Measurements from ENCODE around the gene C17orf107.
"Not testable (repeated sequence)": the region's sequence is repeated elsewhere in the genome, so short reads cannot be mapped to it uniquely, and the experiment has no call there.

Gene C17orf107

DNA sequence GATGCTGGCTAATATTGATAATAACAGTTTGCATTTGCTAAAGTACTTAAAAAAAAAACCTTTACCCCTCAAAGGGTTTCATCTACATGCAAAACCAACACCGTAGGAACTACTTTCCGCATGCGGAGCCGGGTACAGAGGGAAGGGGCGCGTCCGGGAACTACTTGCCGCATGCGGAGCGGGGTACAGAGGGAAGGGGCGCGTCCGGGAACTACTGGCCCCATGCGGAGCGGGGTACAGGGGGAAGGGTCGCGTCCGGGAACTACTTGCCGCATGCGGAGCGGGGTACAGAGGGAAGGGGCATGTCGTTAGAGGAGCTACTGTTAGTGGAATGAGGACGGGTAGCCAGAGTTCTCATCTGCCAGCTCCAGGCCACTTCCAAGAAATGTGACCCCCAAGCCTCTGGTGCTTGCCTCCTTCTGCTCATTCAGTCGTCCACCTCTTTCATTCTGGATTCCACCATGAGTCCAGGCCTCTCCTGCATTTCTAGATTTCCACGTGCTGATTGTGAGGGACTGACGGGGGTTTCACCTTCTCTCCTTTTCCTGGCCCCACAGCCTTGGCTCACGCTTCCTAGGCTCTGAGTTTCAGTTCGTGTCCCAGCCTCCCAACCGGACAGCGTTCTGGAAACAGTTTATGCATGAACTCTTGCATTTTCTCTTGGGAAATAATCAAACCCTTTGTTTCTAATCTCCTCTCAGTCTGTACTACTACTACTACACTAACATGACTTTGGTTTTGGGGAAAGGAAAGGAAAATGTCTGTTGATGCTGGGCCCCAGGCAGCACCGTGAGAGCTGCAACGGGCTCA is 39.3 kb upstream of the C17orf107 start:
- Mint-ChIP-seq H3K36me3 (ENCODE audit: low read depth) (peaks cover 15% of the 10 kb centered on the region), H3K4me3 (peak overlapping the region in 2 of 3 experiments; percentile 13 to 17), H3K27me3 (ENCODE audit: low read depth) (no peaks in the 10 kb centered on the region), H3K4me1 (peaks cover 34% of the 10 kb centered on the region), H3K9me3 (no peaks in the 10 kb centered on the region), H3K27ac (peak overlapping the region; percentile 40 to 92 (median 88))
- TF ChIP-seq, protein P1, sequence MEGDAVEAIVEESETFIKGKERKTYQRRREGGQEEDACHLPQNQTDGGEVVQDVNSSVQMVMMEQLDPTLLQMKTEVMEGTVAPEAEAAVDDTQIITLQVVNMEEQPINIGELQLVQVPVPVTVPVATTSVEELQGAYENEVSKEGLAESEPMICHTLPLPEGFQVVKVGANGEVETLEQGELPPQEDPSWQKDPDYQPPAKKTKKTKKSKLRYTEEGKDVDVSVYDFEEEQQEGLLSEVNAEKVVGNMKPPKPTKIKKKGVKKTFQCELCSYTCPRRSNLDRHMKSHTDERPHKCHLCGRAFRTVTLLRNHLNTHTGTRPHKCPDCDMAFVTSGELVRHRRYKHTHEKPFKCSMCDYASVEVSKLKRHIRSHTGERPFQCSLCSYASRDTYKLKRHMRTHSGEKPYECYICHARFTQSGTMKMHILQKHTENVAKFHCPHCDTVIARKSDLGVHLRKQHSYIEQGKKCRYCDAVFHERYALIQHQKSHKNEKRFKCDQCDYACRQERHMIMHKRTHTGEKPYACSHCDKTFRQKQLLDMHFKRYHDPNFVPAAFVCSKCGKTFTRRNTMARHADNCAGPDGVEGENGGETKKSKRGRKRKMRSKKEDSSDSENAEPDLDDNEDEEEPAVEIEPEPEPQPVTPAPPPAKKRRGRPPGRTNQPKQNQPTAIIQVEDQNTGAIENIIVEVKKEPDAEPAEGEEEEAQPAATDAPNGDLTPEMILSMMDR (IDR thresholded peaks at IDR 0.05; ENCODE audit: unreplicated experiment in 3 of 3), result no peak

GRCh38 chr17:4860651-4861050 is 38.7 kb upstream of the C17orf107 start:
- Mint-ChIP-seq H3K9me3 (no peaks in the 10 kb centered on the region), H3K27me3 (ENCODE audit: low read depth) (no peaks in the 10 kb centered on the region), H3K4me3 (no peak overlapping the region), H3K27ac (peak overlapping the region; percentile 40 to 92 (median 88)), H3K36me3 (ENCODE audit: low read depth) (peaks cover 15% of the 10 kb centered on the region), H3K4me1 (peaks cover 34% of the 10 kb centered on the region)
- TF ChIP-seq, protein P1 (IDR thresholded peaks at IDR 0.05; ENCODE audit: unreplicated experiment in 3 of 3), result no peak

GRCh38 chr17:4861052-4861451 is 38.3 kb upstream of the C17orf107 start:
- Mint-ChIP-seq H3K4me1 (peaks cover 32% of the 10 kb centered on the region), H3K9me3 (no peaks in the 10 kb centered on the region), H3K36me3 (ENCODE audit: low read depth) (peaks cover 15% of the 10 kb centered on the region), H3K4me3 (no peak overlapping the region), H3K27ac (no peak overlapping the region), H3K27me3 (ENCODE audit: low read depth) (no peaks in the 10 kb centered on the region)
- TF ChIP-seq, protein P1 (IDR thresholded peaks at IDR 0.05; ENCODE audit: unreplicated experiment in 3 of 3), result no peak

- H3K4me1 Mint-ChIP-seq, result peaks cover 22% of the 10 kb centered on the region
- no peaks in the 10 kb centered on the region for H3K27me3 Mint-ChIP-seq (ENCODE audit: low read depth)
- TF ChIP-seq, protein P1 (IDR thresholded peaks at IDR 0.05; ENCODE audit: unreplicated experiment in 3 of 3), result no peak
- H3K36me3 Mint-ChIP-seq (ENCODE audit: low read depth), result peaks cover 15% of the 10 kb centered on the region
- no peak overlapping the region for H3K4me3 Mint-ChIP-seq
- no peak overlapping the region for H3K27ac Mint-ChIP-seq
- no peaks in the 10 kb centered on the region for H3K9me3 Mint-ChIP-seq
These were observed 36.6 kb upstream of the C17orf107 start for GRCh38 chr17:4862720-4863119.

GRCh38 chr17:4863321-4863720 is 36.0 kb upstream of the C17orf107 start:
- H3K36me3 Mint-ChIP-seq (ENCODE audit: low read depth), result peaks cover 17% of the 10 kb centered on the region
- H3K4me1 Mint-ChIP-seq, result peaks cover 17% of the 10 kb centered on the region
- TF ChIP-seq, protein P1 (IDR thresholded peaks at IDR 0.05; ENCODE audit: unreplicated experiment in 3 of 3), result no peak
- no peaks in the 10 kb centered on the region for H3K9me3 Mint-ChIP-seq
- no peak overlapping the region for H3K27ac Mint-ChIP-seq
- H3K4me3 Mint-ChIP-seq, result no peak overlapping the region
- H3K27me3 Mint-ChIP-seq (ENCODE audit: low read depth), result no peaks in the 10 kb centered on the region

DNA sequence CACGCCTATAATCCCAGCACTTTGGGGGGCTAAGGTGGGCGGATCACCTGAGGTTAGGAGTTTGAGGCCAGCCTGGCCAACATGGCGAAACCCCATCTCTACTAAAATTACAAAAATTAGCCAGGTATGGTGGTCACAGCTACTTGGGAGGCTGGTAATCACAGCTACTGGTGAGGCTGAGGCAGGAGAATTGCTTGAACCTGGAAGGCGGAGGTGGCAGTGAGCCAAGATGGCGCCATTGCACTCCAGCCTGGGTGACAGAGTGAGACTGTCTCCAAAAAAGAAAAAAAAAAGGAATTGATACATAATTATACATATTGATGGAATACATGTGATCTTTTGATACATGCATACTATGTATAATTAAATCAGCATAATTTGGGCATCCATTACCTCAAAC is 31.8 kb upstream of the C17orf107 start:
- H3K36me3 Mint-ChIP-seq (ENCODE audit: low read depth), result peaks cover 19% of the 10 kb centered on the region
- not testable (repeated sequence) for H3K4me1 Mint-ChIP-seq; H3K27me3 Mint-ChIP-seq (ENCODE audit: low read depth); H3K27ac Mint-ChIP-seq; H3K4me3 Mint-ChIP-seq; H3K9me3 Mint-ChIP-seq

DNA sequence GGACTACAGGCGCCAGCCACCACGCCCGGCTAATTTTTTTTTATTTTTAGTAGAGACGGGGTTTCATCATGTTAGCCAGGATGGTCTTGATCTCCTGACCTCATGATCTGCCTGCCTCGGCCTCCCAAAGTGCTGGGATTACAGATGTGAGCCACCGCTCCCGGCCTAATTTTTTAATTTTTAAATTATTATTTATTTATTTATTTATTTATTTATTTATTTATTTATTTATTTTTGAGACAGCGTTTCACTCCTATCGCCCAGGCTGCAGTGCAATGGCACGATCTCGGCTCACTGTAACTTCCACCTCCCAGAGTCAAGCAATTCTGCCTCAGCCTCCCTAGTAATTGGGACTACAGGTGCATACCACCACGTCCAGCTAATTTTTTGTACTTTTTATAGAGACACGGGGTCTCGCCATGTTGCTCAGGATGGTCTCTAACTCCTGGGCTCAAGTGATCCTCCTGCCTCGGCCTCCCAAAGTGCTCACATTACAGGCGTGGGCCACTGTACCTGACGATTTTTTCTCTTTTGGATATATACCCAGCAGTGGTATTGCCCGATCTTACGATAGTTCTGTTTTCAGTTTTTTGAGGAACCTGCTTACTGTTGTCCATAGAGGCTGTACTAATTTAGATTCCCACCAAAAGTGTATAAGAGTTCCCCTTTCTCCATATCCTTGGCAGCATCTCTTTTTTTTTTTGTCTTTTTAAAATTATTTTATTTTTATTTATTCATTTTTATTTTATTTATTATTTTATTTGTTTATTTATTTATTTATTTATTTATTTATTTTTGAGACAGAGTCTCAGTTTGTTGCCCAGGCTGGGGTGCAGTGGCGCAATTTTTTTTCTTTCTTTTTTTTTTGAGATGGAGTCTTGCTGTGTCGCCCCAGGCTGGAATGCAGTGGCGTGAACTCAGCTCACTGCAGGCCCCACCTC is 30.0 kb upstream of the C17orf107 start:
- H3K36me3 Mint-ChIP-seq (ENCODE audit: low read depth), result peaks cover 19% of the 10 kb centered on the region
- H3K9me3 Mint-ChIP-seq; H3K27ac Mint-ChIP-seq; H3K4me3 Mint-ChIP-seq; H3K27me3 Mint-ChIP-seq (ENCODE audit: low read depth): not testable (repeated sequence)
- H3K4me1 Mint-ChIP-seq, result peaks cover 13% of the 10 kb centered on the region

Measured in nephron (organoid).